GM12878 (cell line): Measurements from ENCODE around the gene KCNK7. TPM values are rescaled to one million over a fixed set of nuclear protein-coding genes. Genes with fewer than 3 reads are reported as not detected.
A peak's percentile ranks its signal among the peaks of the same experiment; 100 is the strongest.

Experiments used
- ASH2L ChIP-seq: fragments of 300-600, 200-600 bp; sonication (generic); IDR thresholded peaks from 2 replicates; pipeline ENCODE4 v1.6.1; 2017; ENCODE audit warnings: low read depth, mild to moderate bottlenecking, borderline replicate concordance
- BRCA1 ChIP-seq: IDR thresholded peaks from 2 replicates; pipeline ENCODE4 v1.6.1; 2011; ENCODE audit warnings: low read depth, low read length, improper control_type of control experiment
- HCFC1 ChIP-seq: fragments of 150-350 bp; IDR thresholded peaks from 2 replicates; pipeline ENCODE4 v1.6.1; 2014; ENCODE audit warnings: low read length
- HDGF ChIP-seq: fragments of 450-650 bp; IDR thresholded peaks from 2 replicates; pipeline ENCODE4 v1.6.1; 2016; ENCODE audit warnings: antibody characterized with exemption
- NFYB ChIP-seq: IDR thresholded peaks from 2 replicates; pipeline ENCODE4 v1.6.1; 2011; ENCODE audit warnings: low read depth, mild to moderate bottlenecking, low read length, improper control_type of control experiment, moderate library complexity; ENCODE audit not compliant: insufficient read depth
- RAD21 ChIP-seq: IDR thresholded peaks from 2 replicates; pipeline ENCODE4 v1.6.1; 2011; ENCODE audit warnings: mild to moderate bottlenecking, low read depth, low read length, moderate library complexity; ENCODE audit not compliant: insufficient read depth
- SMAD5 ChIP-seq: IDR thresholded peaks from 2 replicates; pipeline ENCODE4 v1.6.1; 2016; ENCODE audit warnings: antibody characterized with exemption, low read depth
- SP1 ChIP-seq: IDR thresholded peaks from one replicate; pipeline ENCODE4 v1.6.1; 2011; ENCODE audit warnings: low read depth, low read length
- SREBF1 ChIP-seq: IDR thresholded peaks from 2 replicates; pipeline ENCODE4 v1.6.1; 2012; ENCODE audit warnings: mild to moderate bottlenecking, low read length
- TCF3 ChIP-seq: IDR thresholded peaks from 2 replicates; pipeline ENCODE4 v1.6.1; 2012; ENCODE audit warnings: low read depth, mild to moderate bottlenecking, low read length, borderline replicate concordance; ENCODE audit not compliant: insufficient read depth
- YBX1 ChIP-seq: fragments of 450-650 bp; IDR thresholded peaks from 2 replicates; pipeline ENCODE4 v1.6.1; 2016; ENCODE audit warnings: antibody characterized with exemption
- polyA plus RNA-seq, 11 experiments: library from polyadenylated mRNA; depleted of rRNA in 4 of 11; unstranded in 6 of 11; stranded (reverse) in 5 of 11; fragments of >200 nt; fragmentation: Nextera tagmentation in 4 of 11; fragmentation: Illumina TruSeq in 1 of 11; extraction: Ambion mirVana in 4 of 11; extraction: Trizol in 1 of 11; gene quantifications; 1 replicate in 1 of 11; 2 replicates in 10 of 11; pipeline versions ENCODE4 v1.2.1 to v1.2.3, GENCODE V29; 2011 to 2016; ENCODE audit warnings: inconsistent platforms in 2 of 11, missing spikeins in 2 of 11, low read depth in 1 of 11
- total RNA-seq, 4 experiments: library from RNA; depleted of rRNA in 3 of 4; stranded (reverse); fragments of >200 nt in 3 of 4; fragmentation: Illumina TruSeq in 1 of 4; extraction: Trizol in 1 of 4; gene quantifications; 2 replicates each; pipeline versions ENCODE4 v1.2.1 to v1.2.3, GENCODE V29; 2013 to 2021
- TF ChIP-seq, protein P1 (sequence below): fragments of 450-650 bp; IDR thresholded peaks from 2 replicates; pipeline ENCODE4 v1.6.1; 2017; ENCODE audit warnings: borderline replicate concordance
- TF ChIP-seq, protein P2 (sequence below): fragments of 450-650 bp; formaldehyde crosslinking; IDR thresholded peaks from 2 replicates; pipeline ENCODE4 v1.4.0; 2022; ENCODE audit warnings: mild to moderate bottlenecking, moderate library complexity
- TF ChIP-seq, protein P3 (sequence below): IDR thresholded peaks from 2 replicates; pipeline ENCODE4 v1.6.1; 2011; ENCODE audit warnings: borderline replicate concordance, low read depth, mild to moderate bottlenecking, moderate library complexity, mixed read lengths, low read length; ENCODE audit not compliant: insufficient read depth; ENCODE audit errors: extremely low read length
- TF ChIP-seq, protein P4 (sequence below): IDR thresholded peaks from 2 replicates; pipeline ENCODE4 v1.6.1; 2011; ENCODE audit warnings: low read depth, mild to moderate bottlenecking, low read length, moderate library complexity, borderline replicate concordance; ENCODE audit errors: extremely low read depth
- TF ChIP-seq, protein P5 (sequence below): fragments of 450-650 bp; IDR thresholded peaks from 2 replicates; pipeline ENCODE4 v1.6.1; 2017; ENCODE audit warnings: mild to moderate bottlenecking, moderate library complexity
- TF ChIP-seq, protein P6 (sequence below): fragments of 450-650 bp; IDR thresholded peaks from 2 replicates; pipeline ENCODE4 v1.6.1; 2016; ENCODE audit warnings: mild to moderate bottlenecking

Gene KCNK7
- total and polyA plus RNA-seq, 10 of the 15 experiments (the other 5 are each of a cell fraction or from before 2014, with no cell fraction given), result 0.11 to 0.54 (median 0.23) TPM; not detected in 7

DNA sequence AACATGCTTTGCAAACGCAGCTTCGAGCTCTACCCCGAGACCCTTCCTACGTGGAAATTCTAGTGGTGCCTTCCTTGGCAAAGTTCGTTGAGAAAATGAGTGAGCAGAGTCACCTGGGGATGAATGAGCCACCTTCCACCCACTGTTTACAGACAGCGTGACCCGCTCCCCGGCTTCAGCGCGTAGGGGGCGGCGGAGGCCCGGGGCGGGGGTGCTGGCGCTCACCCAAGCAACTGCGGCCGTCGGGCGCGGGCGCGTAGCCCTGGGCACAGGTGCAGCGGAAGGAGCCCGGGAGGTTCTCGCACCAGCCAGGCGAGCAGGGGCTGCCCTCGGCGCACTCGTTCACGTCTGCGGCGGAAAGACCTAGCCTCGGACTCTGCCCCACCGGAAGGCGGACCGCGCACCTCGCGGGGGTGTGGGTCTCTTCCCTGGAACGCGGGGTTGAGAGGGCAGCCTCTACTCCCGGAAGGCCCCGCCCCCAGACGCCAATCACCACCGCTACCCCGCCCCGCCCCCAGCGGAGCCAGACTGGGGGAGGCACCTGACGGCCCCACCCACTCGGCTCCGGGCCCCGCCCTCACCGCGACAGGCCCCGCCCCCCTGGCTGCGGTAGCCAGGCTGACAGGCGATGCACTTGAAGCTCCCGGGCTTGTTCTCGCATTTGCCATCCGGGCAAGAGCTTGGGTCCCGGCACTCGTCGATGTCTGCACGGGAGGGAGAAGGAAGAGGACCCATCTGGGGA lies 49.2 kb downstream of the KCNK7 start (continued):
- no peak for TF ChIP-seq ASH2L
- TF ChIP-seq, protein P1, sequence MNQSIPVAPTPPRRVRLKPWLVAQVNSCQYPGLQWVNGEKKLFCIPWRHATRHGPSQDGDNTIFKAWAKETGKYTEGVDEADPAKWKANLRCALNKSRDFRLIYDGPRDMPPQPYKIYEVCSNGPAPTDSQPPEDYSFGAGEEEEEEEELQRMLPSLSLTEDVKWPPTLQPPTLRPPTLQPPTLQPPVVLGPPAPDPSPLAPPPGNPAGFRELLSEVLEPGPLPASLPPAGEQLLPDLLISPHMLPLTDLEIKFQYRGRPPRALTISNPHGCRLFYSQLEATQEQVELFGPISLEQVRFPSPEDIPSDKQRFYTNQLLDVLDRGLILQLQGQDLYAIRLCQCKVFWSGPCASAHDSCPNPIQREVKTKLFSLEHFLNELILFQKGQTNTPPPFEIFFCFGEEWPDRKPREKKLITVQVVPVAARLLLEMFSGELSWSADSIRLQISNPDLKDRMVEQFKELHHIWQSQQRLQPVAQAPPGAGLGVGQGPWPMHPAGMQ, result no peak
- no peak for TF ChIP-seq HDGF
- TF ChIP-seq, protein P2, sequence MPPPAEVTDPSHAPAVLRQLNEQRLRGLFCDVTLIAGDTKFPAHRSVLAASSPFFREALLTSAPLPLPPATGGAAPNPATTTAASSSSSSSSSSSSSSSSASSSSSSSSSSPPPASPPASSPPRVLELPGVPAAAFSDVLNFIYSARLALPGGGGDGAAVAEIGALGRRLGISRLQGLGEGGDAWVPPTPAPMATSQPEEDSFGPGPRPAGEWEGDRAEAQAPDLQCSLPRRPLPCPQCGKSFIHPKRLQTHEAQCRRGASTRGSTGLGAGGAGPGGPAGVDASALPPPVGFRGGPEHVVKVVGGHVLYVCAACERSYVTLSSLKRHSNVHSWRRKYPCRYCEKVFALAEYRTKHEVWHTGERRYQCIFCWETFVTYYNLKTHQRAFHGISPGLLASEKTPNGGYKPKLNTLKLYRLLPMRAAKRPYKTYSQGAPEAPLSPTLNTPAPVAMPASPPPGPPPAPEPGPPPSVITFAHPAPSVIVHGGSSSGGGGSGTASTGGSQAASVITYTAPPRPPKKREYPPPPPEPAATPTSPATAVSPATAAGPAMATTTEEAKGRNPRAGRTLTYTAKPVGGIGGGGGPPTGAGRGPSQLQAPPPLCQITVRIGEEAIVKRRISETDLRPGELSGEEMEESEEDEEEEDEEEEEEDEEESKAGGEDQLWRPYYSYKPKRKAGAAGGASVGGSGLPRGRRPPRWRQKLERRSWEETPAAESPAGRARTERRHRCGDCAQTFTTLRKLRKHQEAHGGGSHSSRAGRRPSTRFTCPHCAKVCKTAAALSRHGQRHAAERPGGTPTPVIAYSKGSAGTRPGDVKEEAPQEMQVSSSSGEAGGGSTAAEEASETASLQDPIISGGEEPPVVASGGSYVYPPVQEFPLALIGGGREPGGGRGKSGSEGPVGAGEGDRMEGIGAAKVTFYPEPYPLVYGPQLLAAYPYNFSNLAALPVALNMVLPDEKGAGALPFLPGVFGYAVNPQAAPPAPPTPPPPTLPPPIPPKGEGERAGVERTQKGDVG (CRISPR knock-in tag), result no peak
- no peak for TF ChIP-seq SREBF1
- TF ChIP-seq HCFC1, result 0 out of 2 replicates have a peak, but pooled peaks have one; percentile 21
- TF ChIP-seq TCF3, result peak; percentile 91
- TF ChIP-seq, protein P3, sequence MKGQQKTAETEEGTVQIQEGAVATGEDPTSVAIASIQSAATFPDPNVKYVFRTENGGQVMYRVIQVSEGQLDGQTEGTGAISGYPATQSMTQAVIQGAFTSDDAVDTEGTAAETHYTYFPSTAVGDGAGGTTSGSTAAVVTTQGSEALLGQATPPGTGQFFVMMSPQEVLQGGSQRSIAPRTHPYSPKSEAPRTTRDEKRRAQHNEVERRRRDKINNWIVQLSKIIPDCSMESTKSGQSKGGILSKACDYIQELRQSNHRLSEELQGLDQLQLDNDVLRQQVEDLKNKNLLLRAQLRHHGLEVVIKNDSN, result no peak
- no peak for TF ChIP-seq SMAD5
- TF ChIP-seq, protein P4, sequence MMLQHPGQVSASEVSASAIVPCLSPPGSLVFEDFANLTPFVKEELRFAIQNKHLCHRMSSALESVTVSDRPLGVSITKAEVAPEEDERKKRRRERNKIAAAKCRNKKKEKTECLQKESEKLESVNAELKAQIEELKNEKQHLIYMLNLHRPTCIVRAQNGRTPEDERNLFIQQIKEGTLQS, result no peak
- TF ChIP-seq, protein P5, sequence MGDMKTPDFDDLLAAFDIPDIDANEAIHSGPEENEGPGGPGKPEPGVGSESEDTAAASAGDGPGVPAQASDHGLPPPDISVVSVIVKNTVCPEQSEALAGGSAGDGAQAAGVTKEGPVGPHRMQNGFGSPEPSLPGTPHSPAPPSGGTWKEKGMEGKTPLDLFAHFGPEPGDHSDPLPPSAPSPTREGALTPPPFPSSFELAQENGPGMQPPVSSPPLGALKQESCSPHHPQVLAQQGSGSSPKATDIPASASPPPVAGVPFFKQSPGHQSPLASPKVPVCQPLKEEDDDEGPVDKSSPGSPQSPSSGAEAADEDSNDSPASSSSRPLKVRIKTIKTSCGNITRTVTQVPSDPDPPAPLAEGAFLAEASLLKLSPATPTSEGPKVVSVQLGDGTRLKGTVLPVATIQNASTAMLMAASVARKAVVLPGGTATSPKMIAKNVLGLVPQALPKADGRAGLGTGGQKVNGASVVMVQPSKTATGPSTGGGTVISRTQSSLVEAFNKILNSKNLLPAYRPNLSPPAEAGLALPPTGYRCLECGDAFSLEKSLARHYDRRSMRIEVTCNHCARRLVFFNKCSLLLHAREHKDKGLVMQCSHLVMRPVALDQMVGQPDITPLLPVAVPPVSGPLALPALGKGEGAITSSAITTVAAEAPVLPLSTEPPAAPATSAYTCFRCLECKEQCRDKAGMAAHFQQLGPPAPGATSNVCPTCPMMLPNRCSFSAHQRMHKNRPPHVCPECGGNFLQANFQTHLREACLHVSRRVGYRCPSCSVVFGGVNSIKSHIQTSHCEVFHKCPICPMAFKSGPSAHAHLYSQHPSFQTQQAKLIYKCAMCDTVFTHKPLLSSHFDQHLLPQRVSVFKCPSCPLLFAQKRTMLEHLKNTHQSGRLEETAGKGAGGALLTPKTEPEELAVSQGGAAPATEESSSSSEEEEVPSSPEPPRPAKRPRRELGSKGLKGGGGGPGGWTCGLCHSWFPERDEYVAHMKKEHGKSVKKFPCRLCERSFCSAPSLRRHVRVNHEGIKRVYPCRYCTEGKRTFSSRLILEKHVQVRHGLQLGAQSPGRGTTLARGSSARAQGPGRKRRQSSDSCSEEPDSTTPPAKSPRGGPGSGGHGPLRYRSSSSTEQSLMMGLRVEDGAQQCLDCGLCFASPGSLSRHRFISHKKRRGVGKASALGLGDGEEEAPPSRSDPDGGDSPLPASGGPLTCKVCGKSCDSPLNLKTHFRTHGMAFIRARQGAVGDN, result peak; percentile 64
- no peak for TF ChIP-seq BRCA1
- TF ChIP-seq, protein P6, sequence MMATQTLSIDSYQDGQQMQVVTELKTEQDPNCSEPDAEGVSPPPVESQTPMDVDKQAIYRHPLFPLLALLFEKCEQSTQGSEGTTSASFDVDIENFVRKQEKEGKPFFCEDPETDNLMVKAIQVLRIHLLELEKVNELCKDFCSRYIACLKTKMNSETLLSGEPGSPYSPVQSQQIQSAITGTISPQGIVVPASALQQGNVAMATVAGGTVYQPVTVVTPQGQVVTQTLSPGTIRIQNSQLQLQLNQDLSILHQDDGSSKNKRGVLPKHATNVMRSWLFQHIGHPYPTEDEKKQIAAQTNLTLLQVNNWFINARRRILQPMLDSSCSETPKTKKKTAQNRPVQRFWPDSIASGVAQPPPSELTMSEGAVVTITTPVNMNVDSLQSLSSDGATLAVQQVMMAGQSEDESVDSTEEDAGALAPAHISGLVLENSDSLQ, result peak; percentile 92
- TF ChIP-seq YBX1, result no peak
- no peak for TF ChIP-seq RAD21
- TF ChIP-seq SP1, result peak; percentile 10
- no peak for TF ChIP-seq NFYB
